ENCODE results near the gene EYA3. TPM values are rescaled to one million over a fixed set of nuclear protein-coding genes. Genes with fewer than 3 reads are reported as not detected.

EYA3 gene
- total RNA-seq, 1 donor from 2014 or later = 41.3 TPM

GRCh38 chr1:28078262-28078661 is 10.1 kb downstream of the EYA3 start:
- H3K36me3 Mint-ChIP-seq (ENCODE audit: insufficient read depth) = no peaks in the 10 kb centered on the region
- no peaks in the 10 kb centered on the region for H3K9me3 Mint-ChIP-seq (ENCODE audit: low read depth)
- H3K27ac Mint-ChIP-seq = no peak overlapping the region
- peaks cover 8% of the 10 kb centered on the region for H3K4me1 Mint-ChIP-seq (ENCODE audit: low read depth)
- no peaks in the 10 kb centered on the region for H3K27me3 Mint-ChIP-seq
- no peak for DNase-seq (ENCODE audit: low spot score, unreplicated experiment)
- TF ChIP-seq CTCF (IDR thresholded peaks at IDR 0.05; ENCODE audit: unreplicated experiment) = no peak
- no peak overlapping the region for H3K4me3 Mint-ChIP-seq (ENCODE audit: low read depth)

- H3K27ac Mint-ChIP-seq = no peak overlapping the region
- peaks cover 9% of the 10 kb centered on the region for H3K4me1 Mint-ChIP-seq (ENCODE audit: low read depth)
- no peaks in the 10 kb centered on the region for H3K9me3 Mint-ChIP-seq (ENCODE audit: low read depth)
- no peak overlapping the region for H3K4me3 Mint-ChIP-seq (ENCODE audit: low read depth)
- no peak for DNase-seq (ENCODE audit: low spot score, unreplicated experiment)
- no peaks in the 10 kb centered on the region for H3K27me3 Mint-ChIP-seq
- TF ChIP-seq CTCF (IDR thresholded peaks at IDR 0.05; ENCODE audit: unreplicated experiment) = no peak
- no peaks in the 10 kb centered on the region for H3K36me3 Mint-ChIP-seq (ENCODE audit: insufficient read depth)
Observed at GRCh38 chr1:28074892-28075511, 13.4 kb downstream of the EYA3 start.

GRCh38 chr1:28073867-28074266 is 14.5 kb downstream of the EYA3 start:
- peaks cover 9% of the 10 kb centered on the region for H3K4me1 Mint-ChIP-seq (ENCODE audit: low read depth)
- no peak for DNase-seq (ENCODE audit: low spot score, unreplicated experiment)
- no peak for TF ChIP-seq CTCF (IDR thresholded peaks at IDR 0.05; ENCODE audit: unreplicated experiment)
- no peaks in the 10 kb centered on the region for H3K9me3 Mint-ChIP-seq (ENCODE audit: low read depth)
- H3K36me3 Mint-ChIP-seq (ENCODE audit: insufficient read depth) = no peaks in the 10 kb centered on the region
- no peaks in the 10 kb centered on the region for H3K27me3 Mint-ChIP-seq
- no peak overlapping the region for H3K4me3 Mint-ChIP-seq (ENCODE audit: low read depth)
- H3K27ac Mint-ChIP-seq = no peak overlapping the region

GRCh38 chr1:28071813-28072212 is 16.6 kb downstream of the EYA3 start:
- no peak for TF ChIP-seq CTCF (IDR thresholded peaks at IDR 0.05; ENCODE audit: unreplicated experiment)
- DNase-seq (ENCODE audit: low spot score, unreplicated experiment) = no peak
- Mint-ChIP-seq H3K9me3 (ENCODE audit: low read depth) (no peaks in the 10 kb centered on the region), H3K36me3 (ENCODE audit: insufficient read depth) (no peaks in the 10 kb centered on the region), H3K4me3 (ENCODE audit: low read depth) (no peak overlapping the region), H3K27ac (no peak overlapping the region), H3K4me1 (ENCODE audit: low read depth) (peaks cover 11% of the 10 kb centered on the region), H3K27me3 (no peaks in the 10 kb centered on the region)

GRCh38 chr1:28070725-28071593 is 17.5 kb downstream of the EYA3 start:
- H3K36me3 Mint-ChIP-seq (ENCODE audit: insufficient read depth) = peaks cover under 1% of the 10 kb centered on the region
- no peak for TF ChIP-seq CTCF (IDR thresholded peaks at IDR 0.05; ENCODE audit: unreplicated experiment)
- no peaks in the 10 kb centered on the region for H3K27me3 Mint-ChIP-seq
- no peak overlapping the region for H3K27ac Mint-ChIP-seq
- H3K4me3 Mint-ChIP-seq (ENCODE audit: low read depth) = no peak overlapping the region
- H3K9me3 Mint-ChIP-seq (ENCODE audit: low read depth) = no peaks in the 10 kb centered on the region
- no peak for DNase-seq (ENCODE audit: low spot score, unreplicated experiment)
- H3K4me1 Mint-ChIP-seq (ENCODE audit: low read depth) = peaks cover 10% of the 10 kb centered on the region
